GM19099 (cell line): ENCODE results near the gene DMRT1.

Experiments
- POLR2A ChIP-seq: IDR thresholded peaks from 3 replicates; pipeline ENCODE4 v1.6.1; 2011; ENCODE audit warnings: low read depth; ENCODE audit not compliant: insufficient read length; ENCODE audit errors: extremely low read depth

Gene DMRT1

DNA sequence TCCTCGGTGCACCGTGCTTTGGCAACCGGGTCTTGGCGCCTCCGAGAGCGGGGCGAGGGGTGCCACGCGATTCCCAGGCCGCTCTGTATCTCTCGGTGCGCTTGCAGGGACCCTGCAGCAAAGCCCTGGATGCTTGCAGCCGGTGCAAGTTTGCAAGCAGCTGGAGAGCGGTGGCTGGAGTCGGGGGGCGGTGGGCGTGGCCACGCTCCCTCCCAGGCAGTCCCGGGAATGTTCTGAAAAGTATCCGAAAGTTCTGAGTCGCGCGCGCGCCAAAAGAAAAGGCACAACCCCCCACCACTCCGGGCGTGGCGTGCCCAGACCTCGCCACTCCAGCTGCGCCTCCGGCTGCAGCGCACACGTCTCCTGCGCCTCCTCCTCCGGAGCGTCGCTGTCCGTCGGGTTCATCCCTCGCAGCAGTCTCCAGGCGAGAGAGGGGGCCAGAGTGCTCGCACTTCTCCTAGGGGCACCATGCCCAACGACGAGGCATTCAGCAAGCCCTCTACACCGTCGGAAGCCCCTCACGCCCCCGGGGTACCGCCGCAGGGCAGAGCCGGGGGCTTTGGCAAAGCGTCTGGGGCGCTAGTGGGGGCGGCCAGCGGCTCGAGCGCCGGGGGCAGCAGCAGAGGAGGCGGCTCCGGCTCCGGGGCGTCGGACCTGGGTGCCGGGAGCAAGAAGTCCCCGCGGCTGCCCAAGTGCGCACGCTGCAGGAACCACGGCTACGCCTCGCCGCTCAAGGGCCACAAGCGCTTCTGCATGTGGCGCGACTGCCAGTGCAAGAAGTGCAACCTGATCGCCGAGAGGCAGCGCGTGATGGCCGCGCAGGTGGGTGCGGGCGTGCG, at the start of gene DMRT1:
Gene DMRT1 (plus strand): TSS at position 327 of the 839 bp plus-strand sequence. CDS start 142 bp downstream, at position 469.
- TF ChIP-seq POLR2A = no peak

DNA sequence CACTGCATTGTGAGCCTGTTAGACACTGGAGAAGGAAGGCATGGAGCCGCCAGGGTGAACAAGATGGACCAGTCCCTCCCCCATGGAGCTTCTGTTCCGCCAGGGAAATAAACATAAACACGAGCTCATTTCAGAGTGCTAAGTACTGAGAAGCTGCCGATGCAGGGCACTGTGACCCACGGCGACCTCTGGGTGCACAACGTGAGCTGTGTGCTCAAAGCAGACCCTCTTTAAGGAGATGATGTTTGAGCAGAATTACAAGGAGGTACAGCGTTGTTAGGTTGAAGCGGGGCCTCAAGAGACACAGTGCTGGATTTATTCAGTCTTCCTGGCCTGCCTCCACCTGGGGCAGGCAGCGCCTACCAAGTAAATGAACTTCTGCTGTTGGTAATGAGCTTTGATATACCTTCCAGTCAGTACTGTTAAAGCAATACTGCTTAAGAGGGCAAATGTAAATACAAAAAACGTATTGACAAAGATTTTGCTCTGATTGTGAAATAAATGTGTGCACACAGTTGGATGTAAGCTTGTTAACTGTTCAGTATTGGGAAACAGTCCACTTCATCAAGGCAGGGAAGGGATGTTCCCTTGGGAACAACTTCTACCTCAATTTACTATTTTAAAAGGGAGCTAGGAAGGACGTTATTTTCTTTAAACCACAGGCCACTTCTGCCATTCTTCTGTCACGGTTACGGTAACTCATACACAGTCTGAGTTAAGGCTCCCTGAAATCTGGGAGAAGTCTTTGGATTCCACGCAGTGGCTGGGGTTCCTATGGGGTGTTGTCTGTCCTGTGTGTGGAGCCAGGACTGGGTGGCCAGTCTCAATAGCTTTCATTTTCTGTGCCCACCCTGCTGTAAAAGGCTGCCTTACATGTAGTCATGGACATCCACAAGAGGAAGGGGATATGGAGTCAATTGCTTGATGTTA, 48.9 kb upstream of the DMRT1 start:
- no peak for TF ChIP-seq POLR2A

DNA sequence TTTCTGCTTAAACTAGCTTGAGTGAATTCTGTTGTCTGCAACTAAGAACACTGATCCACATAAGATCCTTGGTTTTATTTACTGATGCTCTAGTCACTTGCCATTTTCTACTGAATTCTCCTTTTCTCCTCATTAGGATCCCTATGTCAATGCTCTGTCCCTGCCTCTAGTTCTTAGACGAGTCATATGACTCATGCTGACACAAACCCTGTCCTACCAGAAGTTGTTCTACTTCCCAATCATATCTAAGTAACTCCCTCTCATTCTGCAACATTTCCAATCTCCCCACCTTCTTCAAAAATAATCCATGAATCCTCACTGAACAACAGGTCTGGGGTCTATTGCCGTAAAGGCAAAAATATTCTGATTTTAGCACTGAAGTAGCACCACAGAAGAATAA, 47.1 kb upstream of the DMRT1 start:
- TF ChIP-seq POLR2A = no peak

DNA sequence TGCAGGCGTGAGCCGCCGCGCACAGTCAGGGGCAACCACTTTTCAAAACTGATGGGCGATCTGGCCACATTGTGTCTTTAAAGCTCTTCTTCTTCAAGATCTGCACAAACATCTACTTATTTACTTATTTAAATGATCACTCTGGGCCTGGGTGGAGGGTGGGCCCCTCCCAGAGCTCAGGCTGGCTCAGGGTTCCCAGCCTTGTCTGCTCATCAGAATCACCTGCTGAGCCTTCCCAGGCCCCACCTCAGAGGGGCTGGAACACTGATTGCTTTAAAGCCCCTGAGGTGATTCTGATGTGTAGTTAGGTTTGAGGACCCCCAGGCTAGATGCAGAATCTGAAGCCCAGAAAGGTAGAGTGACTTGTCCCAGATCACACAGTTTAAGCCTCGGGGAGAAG, 45.6 kb upstream of the DMRT1 start:
- TF ChIP-seq POLR2A = no peak

DNA sequence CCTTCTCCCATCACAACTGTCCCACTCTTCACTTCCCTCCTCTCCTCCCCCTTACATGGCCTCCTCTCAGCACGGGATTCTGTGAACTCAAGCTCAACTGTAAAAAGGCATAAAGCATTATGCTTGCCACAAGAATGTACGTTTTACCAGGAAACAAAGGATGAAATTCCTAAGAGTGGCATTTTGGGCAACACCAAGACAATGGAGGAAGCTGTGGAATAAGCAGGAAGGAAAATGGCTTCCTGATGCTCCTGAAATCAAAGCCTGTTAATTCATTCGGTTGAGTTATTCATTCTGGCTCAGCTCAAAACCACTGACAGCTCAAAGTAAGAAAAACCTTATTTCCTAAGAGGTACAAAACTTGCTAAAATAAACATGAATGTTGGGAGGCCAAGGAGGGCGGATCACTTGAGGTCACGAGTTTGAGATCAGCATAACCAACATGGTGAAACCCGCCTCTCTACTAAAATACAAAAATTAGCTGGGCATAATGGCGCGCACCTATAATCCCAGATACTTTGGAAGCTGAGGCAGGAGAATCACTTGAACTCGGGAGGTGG, 40.8 kb upstream of the DMRT1 start:
- no peak for TF ChIP-seq POLR2A

DNA sequence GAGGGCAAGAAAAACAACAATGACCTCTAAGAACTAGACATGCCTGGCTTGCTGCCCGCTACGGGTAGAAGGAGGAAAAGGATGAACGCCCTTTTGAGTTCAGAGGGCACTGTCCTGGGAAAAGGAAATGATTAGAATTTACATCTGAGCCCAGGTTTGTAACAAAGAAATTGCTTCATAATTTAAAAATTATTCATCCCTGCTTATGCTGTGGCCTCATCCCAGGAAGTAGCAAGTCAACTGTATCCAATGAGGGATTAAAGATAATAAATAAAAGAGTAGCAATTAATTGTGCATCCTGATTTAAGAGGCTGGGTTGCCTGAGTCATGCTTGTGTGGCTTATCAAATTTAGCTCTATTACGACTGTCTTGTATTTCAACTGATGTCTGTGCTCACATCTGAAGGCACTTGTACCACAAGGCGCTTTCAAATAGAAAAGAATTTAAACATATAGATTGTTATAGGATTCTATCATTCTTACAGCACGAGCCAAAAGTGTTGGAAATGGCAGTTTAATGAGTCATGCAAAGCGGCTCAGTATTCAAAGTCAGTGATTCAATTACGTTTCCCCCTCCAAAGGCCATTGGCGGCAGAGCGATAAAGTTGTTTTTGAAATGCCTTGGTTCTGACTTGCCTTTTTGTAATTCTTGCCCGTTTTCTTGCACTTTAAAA, 40.0 kb upstream of the DMRT1 start:
- TF ChIP-seq POLR2A = no peak

DNA sequence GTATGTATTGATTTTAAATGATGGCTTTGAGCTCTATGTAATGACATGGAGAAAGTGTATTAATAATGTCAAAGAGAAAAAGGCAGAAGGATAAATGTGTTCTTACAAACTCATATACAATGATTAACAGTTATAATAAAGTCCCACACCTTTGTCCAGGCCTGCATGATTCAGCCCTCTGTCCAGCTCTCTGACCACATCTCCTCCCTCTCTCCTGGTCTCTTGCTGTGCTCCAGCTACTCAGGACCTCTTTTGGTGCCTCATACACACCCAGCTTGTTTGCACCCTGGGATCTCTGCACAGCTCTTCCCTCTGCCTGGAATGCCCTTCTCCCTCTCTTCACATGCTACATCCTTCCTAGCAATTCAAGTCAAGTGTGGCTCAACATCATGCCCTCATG, 37.5 kb upstream of the DMRT1 start:
- TF ChIP-seq POLR2A = no peak

DNA sequence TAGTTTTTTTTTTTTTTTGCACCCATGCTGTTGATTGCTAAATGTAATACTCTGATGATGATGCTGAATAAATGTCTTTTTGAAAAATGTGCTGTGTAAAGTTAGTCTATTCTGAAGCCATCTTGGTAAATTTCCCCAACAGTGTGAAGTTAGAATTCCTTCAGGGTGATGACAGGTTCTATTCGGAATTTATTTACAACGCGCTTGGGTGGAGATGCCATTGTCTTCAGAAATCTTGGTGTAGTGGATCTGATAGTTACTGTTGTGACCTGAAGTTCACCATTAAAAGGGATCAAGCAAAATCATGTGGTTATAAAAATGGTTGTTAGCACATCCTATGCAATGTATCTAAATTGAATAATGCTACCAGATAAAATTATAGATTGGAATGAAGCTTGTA, 36.3 kb upstream of the DMRT1 start:
- TF ChIP-seq POLR2A = no peak

DNA sequence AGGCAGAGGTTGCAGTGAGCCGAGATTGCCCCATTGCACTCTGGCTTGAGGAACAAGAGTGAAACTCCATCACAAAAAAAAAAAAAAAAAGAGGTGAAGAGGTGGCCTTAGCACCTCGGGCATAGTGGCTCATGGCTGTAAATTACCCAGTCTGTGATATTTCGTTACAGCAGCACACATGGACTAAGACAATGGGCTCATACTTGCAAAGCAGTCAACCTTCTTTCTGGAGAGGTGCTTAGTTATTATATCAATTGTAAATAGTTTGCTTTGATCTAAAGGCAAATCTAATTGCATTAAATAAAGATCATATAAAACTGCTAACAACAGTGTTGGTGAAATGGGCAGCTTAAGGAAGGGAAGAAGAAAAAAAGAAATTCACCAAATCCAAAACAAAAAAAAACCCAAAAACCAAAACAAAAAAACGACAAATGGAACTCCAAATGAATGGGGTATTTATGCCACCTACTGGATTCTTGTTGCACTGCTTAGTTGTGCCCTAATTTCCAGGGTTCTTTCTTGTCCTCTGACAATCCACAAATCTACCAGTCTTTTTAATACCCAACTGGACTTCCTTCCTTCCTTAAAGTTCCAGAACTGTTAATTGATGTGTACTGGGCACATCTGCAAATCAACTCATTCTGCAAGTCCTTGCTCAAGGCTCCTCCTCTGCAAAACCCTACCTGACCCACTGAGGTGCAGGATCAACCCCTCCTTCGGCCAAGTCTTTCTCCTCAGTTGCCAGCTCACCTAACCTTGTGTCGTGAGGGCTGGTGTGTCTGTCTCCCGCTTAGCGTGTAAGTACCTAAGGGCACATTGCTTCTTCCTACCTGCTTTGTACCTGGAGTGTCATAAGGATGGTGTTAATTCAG, 35.0 kb upstream of the DMRT1 start:
- TF ChIP-seq POLR2A = no peak

DNA sequence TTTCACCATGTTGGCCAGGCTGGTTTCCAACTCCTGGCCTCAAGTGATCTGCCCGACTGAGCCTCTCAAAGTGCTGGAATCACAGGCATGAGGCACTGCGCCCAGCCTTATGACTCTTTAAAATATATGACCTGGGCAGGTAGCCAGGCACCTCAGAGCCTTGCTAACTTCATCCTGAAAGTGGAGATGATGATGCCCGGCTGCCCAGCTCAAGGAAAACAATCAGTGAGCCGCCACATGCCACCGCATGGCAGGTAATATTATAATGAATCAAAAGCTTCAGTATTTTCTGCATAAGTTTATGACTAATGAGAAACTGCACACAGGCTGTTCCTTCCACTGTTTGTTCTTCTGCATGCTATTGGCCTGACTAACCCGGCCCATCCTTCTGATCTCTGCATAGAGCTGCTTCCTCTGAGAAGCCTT, 30.4 kb upstream of the DMRT1 start:
- no peak for TF ChIP-seq POLR2A

DNA sequence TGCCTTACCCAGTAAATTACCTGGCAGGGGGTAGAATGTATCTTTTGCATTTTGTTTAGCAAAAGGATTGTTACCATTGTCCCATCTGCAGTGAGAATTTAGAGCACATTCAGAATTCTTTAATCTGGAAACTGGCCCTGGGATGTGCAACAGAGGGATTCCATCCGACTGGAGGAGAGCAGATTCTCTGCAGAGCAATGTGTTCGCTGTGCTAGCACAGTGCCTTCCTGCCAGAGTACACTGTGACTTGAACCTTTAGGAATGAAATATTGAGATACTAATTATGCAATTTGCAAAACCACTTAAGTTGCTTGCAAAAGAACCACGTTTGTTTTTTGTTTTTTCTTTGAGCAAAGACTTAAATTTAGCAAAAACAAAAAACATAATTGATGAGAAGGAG, 22.5 kb upstream of the DMRT1 start:
- TF ChIP-seq POLR2A = no peak

DNA sequence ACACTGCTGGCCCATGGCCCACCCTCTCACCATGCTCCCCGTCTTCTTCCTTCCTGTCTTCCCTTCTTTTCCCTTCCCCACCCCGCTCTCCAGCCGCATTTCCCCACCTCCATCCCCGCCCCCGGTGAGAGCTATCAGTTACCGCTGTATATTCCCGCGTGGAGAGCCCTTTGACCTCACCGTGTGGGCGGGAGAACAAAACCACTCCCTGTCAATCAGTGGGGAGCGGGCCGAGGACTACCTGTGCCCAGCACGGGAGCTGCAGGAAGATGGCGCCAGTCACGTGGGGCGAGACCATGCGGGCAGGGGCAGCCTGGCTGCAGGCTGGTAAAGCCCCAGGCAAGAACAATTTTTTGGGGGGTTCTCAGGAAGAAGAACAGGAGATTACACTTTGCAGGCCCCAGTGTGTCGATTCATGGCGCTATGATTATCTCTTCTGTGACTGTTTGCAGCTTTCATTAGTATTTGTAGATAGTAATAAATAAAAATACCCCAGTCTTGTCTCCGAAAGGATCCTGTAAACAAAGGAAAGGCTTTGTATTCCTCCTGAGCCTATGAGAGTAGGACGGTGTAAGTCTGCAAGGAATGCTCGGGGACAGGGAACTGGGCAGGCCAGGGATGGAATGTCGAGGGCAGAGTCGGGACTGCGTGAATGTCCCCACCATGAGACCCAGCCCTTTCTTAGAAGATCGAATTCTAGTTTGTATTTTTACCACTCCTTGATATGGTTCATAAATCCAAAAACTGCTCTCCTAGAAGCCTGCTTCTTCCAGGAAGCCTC, 14.8 kb upstream of the DMRT1 start:
- no peak for TF ChIP-seq POLR2A

DNA sequence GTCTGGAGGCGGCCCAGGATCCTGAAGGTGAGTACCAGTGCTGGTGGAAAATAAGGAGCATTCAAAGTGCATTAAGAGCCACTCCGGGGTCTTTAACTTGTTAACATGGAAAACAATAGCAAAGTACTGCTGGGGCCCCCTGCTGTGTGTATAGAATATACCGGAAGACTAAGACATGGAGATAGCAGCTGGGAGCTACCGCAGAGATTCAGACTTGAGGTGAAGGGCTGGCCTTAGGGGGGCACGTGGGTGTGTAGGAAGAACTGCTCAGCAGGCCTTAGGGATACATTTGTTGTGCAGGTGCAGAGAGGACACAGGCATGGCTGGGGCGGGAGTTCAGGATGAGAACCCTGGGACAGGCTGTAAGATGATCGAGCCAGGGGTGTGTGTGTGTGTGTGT, 1.2 kb upstream of the DMRT1 start:
- no peak for TF ChIP-seq POLR2A
